Fibroblast of villous mesenchyme (primary cell): ENCODE measurements around the gene FEZ2. TPM values are rescaled to one million over a fixed set of nuclear protein-coding genes. Genes with fewer than 3 reads are reported as not detected.
"Not testable (repeated sequence)": the region's sequence is repeated elsewhere in the genome, so short reads cannot be mapped to it uniquely, and the experiment has no call there.

Experiments used
- DNase-seq: peaks from one replicate; pipeline ENCODE4 v3.0.0-alpha.2; 2010; ENCODE audit warnings: low read depth
- H3K4me3 ChIP-seq: 2 replicates; pipeline ENCODE4 v1.5.1; 2011; ENCODE audit warnings: low read depth, mild to moderate bottlenecking, low read length
- CTCF ChIP-seq: IDR thresholded peaks from 2 replicates; pipeline ENCODE4 v1.5.1; 2012; ENCODE audit warnings: low read depth, mild to moderate bottlenecking, low read length; ENCODE audit not compliant: insufficient read depth
- total RNA-seq: library from RNA; depleted of rRNA; stranded (reverse); fragments of >200 nt; gene quantifications from 2 replicates; pipeline ENCODE4 v1.2.3, GENCODE V29; 2012

Gene FEZ2
- total RNA-seq, 1 donor = 56.6 TPM

- H3K4me3 ChIP-seq = no peak overlapping the region
- DNase-seq = no peak
- no peak for TF ChIP-seq CTCF
Observed at GRCh38 chr2:36607947-36608346, 10.0 kb upstream of the FEZ2 start.

- DNase-seq = no peak
- no peak for TF ChIP-seq CTCF
- H3K4me3 ChIP-seq = no peak overlapping the region
Observed at GRCh38 chr2:36606925-36607324, 9.0 kb upstream of the FEZ2 start.

GRCh38 chr2:36605273-36605672 lies 7.3 kb upstream of the FEZ2 start:
- TF ChIP-seq CTCF = no peak
- no peak overlapping the region for H3K4me3 ChIP-seq
- no peak for DNase-seq

- H3K4me3 ChIP-seq, DNase-seq: not testable (repeated sequence)
Observed at GRCh38 chr2:36603629-36604028, 5.7 kb upstream of the FEZ2 start.

- no peak for TF ChIP-seq CTCF
- DNase-seq = no peak
- H3K4me3 ChIP-seq = peak overlapping the region; percentile 90
Observed at GRCh38 chr2:36597003-36597531, 901 bp downstream of the FEZ2 start.

- H3K4me3 ChIP-seq = peak overlapping the region; percentile 90
- no peak for TF ChIP-seq CTCF
- DNase-seq = no peak
Observed at GRCh38 chr2:36596397-36596796, 1.6 kb downstream of the FEZ2 start.

GRCh38 chr2:36594849-36595248 lies 3.1 kb downstream of the FEZ2 start:
- TF ChIP-seq CTCF = no peak
- peak; percentile 29 for DNase-seq
- H3K4me3 ChIP-seq = no peak overlapping the region
